H7 (cell line): ENCODE measurements around the gene P2RX5. TPM values are rescaled to one million over a fixed set of nuclear protein-coding genes. Genes with fewer than 3 reads are reported as not detected.

ENCODE experiments used
- total RNA-seq: library from RNA; depleted of rRNA; stranded (reverse); fragments of >200 nt; shearing (Covaris generic); gene quantifications from 2 replicates; pipeline ENCODE4 v1.2.3, GENCODE V29; 2014; rRNA removed

The P2RX5 gene
- total RNA-seq, 1 experiment from 2014 or later = 2.3 TPM

Other genes starting within 250 kb of the P2RX5 start
- gene SPATA22, start 224.3 kb downstream of the P2RX5 start, total RNA-seq = 0.10 and 1.3 TPM in 2 replicates
- not detected in 2 replicates for gene ASPA, start 220.2 kb downstream of the P2RX5 start, total RNA-seq
- gene TRPV3, start 138.3 kb downstream of the P2RX5 start, total RNA-seq = 0.69 and 2.5 TPM in 2 replicates
- 3.0 and 3.1 TPM in 2 replicates for gene TRPV1, start 86.7 kb downstream of the P2RX5 start, total RNA-seq
- gene SHPK, start 59.9 kb downstream of the P2RX5 start, total RNA-seq = 22.9 and 27.0 TPM in 2 replicates
- 9.6 and 17.9 TPM in 2 replicates for gene CTNS, start 59.4 kb downstream of the P2RX5 start, total RNA-seq
- gene TAX1BP3, start 27.6 kb downstream of the P2RX5 start, total RNA-seq = 116 and 122 TPM in 2 replicates
- 41.6 and 48.5 TPM in 2 replicates for gene EMC6, start 27.3 kb downstream of the P2RX5 start, total RNA-seq
- gene HASPIN, start 27.7 kb upstream of the P2RX5 start, total RNA-seq = 34.2 and 39.1 TPM in 2 replicates
- 28.8 and 34.7 TPM in 2 replicates for gene ITGAE, start 105.0 kb upstream of the P2RX5 start, total RNA-seq
- gene NCBP3, start 150.1 kb upstream of the P2RX5 start, total RNA-seq = 17.5 and 28.0 TPM in 2 replicates
- gene CAMKK1, start 196.9 kb upstream of the P2RX5 start, total RNA-seq = 6.0 and 6.7 TPM in 2 replicates
- 0.10 and 0.33 TPM in 2 replicates for gene P2RX1, start 220.3 kb upstream of the P2RX5 start, total RNA-seq